CD8-positive, alpha-beta memory T cell (primary cell): Measurements from ENCODE around the gene HAUS1. TPM values are rescaled to one million over a fixed set of nuclear protein-coding genes. Genes with fewer than 3 reads are reported as not detected.
A peak's percentile ranks its signal among the peaks of the same experiment; 100 is the strongest.
"Not testable (repeated sequence)": the region's sequence is repeated elsewhere in the genome, so short reads cannot be mapped to it uniquely, and the experiment has no call there.

Source experiments
- CTCF ChIA-PET: fragments of 350-600 bp; sonication (Branson Sonifier 250); formaldehyde crosslinking; loops from one replicate; lab custom pipeline; 2021; ENCODE audit warnings: antibody characterized with exemption; lab: Charles Lee
- POLR2A ChIA-PET: fragments of 350-600 bp; sonication (Branson Sonifier 250); formaldehyde crosslinking; loops from one replicate; lab custom pipeline; 2021; ENCODE audit warnings: antibody characterized with exemption; lab: Charles Lee
- DNase-seq, 5 donors: peaks; one replicate each; pipeline versions ENCODE4 v3.0.0 to v3.0.0-alpha.2; 2020 to 2022; ENCODE audit warnings: mixed read lengths in 1 of 5
- H3K27ac ChIP-seq: one replicate; pipeline ENCODE4 v1.7.0; 2013; ENCODE audit warnings: low read depth, mild to moderate bottlenecking, low read length, moderate library complexity
- H3K27me3 ChIP-seq: 2 replicates; pipeline ENCODE4 v1.7.0; 2013; ENCODE audit warnings: low read length, mild to moderate bottlenecking; ENCODE audit not compliant: insufficient read depth, poor library complexity, severe bottlenecking
- H3K36me3 ChIP-seq: 2 replicates; pipeline ENCODE4 v1.7.0; 2013; ENCODE audit warnings: mild to moderate bottlenecking, low read length, moderate library complexity; ENCODE audit not compliant: insufficient read depth
- H3K4me1 ChIP-seq: 2 replicates; pipeline ENCODE4 v1.7.0; 2013; ENCODE audit warnings: mild to moderate bottlenecking, low read length, moderate library complexity; ENCODE audit not compliant: insufficient read depth
- H3K4me3 ChIP-seq: 2 replicates; pipeline ENCODE4 v1.7.0; 2013; ENCODE audit warnings: mild to moderate bottlenecking, low read length
- H3K9me3 ChIP-seq: 2 replicates; pipeline ENCODE4 v1.7.0; 2013; ENCODE audit warnings: mild to moderate bottlenecking, low read length
- H3K27ac Mint-ChIP-seq, 8 donors: one replicate each; pipeline ENCODE4 v1.8.0; 2020 to 2021; ENCODE audit warnings: mixed read lengths in 8 of 8, mild to moderate bottlenecking in 6 of 8, inconsistent platforms in 3 of 8, moderate library complexity in 3 of 8
- H3K27me3 Mint-ChIP-seq, 2 donors: one replicate each; pipeline ENCODE4 v1.8.0; 2020 to 2021; ENCODE audit warnings: mixed read lengths in 2 of 2, mild to moderate bottlenecking in 1 of 2, moderate library complexity in 1 of 2
- H3K36me3 Mint-ChIP-seq, 3 donors: one replicate each; pipeline ENCODE4 v1.8.0; 2020 to 2021; ENCODE audit warnings: mixed read lengths in 3 of 3, inconsistent platforms in 1 of 3, mild to moderate bottlenecking in 1 of 3
- H3K4me1 Mint-ChIP-seq, 3 donors: one replicate each; pipeline ENCODE4 v1.8.0; 2020 to 2021; ENCODE audit warnings: mixed read lengths in 3 of 3, inconsistent platforms in 1 of 3, mild to moderate bottlenecking in 1 of 3
- H3K4me3 Mint-ChIP-seq, 7 donors: one replicate each; pipeline ENCODE4 v1.8.0; 2020 to 2021; ENCODE audit warnings: mixed read lengths in 7 of 7, mild to moderate bottlenecking in 6 of 7, moderate library complexity in 4 of 7, inconsistent platforms in 2 of 7
- H3K9me3 Mint-ChIP-seq, 5 donors: one replicate each; pipeline ENCODE4 v1.8.0; 2020 to 2022; ENCODE audit warnings: mixed read lengths in 5 of 5, mild to moderate bottlenecking in 3 of 5, moderate library complexity in 2 of 5, inconsistent platforms in 1 of 5
- polyA plus RNA-seq: library from polyadenylated mRNA; unstranded; fragments of 300-500 nt; fragmentation: Illumina TruSeq; gene quantifications from one replicate; pipeline ENCODE4 v1.2.3, GENCODE V29; 2021
- total RNA-seq, 2 experiments: library from RNA; stranded (reverse); gene quantifications; one replicate each; pipeline ENCODE4 v1.2.3, GENCODE V29; 2021

Gene HAUS1
- total and polyA plus RNA-seq, 3 experiments from 2014 or later: 43.2 to 53.3 (median 52.5) TPM

DNA sequence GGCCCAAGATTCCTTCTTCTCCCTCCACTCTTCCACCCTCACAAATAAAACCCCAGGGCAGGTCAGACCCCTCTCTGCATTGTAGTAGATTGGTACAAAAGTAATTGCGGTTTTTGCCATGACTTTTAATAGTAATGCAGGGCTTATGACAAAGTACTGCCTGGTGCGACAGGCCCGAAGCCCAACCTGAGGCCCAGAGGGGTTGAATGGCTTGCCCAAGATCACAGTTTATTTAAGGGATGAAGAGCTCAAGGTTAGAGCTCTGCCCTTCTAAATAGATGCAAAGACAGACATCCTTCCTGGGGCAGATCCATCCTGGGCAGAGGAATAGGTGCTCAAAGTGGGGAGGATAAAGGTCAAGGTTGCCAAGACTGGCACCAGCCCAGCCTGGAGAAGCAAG, 31.2 kb upstream of the HAUS1 start:
- peaks cover 45% of the 10 kb centered on the region for H3K4me1 ChIP-seq
- H3K4me3 ChIP-seq: no peak overlapping the region
- no peaks in the 10 kb centered on the region for H3K9me3 Mint-ChIP-seq
- no peaks in the 10 kb centered on the region for H3K9me3 ChIP-seq
- H3K27ac ChIP-seq: no peak overlapping the region
- DNase-seq: no peak
- H3K27ac Mint-ChIP-seq: peak overlapping the region in 3 of 8 donors; percentile 3 to 77 (median 58)
- no peaks in the 10 kb centered on the region for H3K36me3 ChIP-seq
- no peaks in the 10 kb centered on the region for H3K27me3 ChIP-seq
- POLR2A ChIA-PET: interaction anchor here (1.3 kb wide), 3 partner anchors 17 to 385 kb away, joined by 3 to 5 read pairs (median 4); no protein-coding TSS in a partner anchor
- peaks cover 0 to 5% (median 0%) of the 10 kb centered on the region in 3 donors for H3K36me3 Mint-ChIP-seq
- H3K27me3 Mint-ChIP-seq: peaks cover 0 to 1% of the 10 kb centered on the region in 2 donors
- CTCF ChIA-PET: interaction anchor here (0.7 to 2.4 kb wide), 24 partner anchors 10 to 452 kb away, joined by 3 to 21 read pairs (median 4); no protein-coding TSS in a partner anchor
- peak overlapping the region; percentile 53 to 93 (median 78) for H3K4me3 Mint-ChIP-seq
- peaks cover 36 to 42% (median 37%) of the 10 kb centered on the region in 3 donors for H3K4me1 Mint-ChIP-seq

DNA sequence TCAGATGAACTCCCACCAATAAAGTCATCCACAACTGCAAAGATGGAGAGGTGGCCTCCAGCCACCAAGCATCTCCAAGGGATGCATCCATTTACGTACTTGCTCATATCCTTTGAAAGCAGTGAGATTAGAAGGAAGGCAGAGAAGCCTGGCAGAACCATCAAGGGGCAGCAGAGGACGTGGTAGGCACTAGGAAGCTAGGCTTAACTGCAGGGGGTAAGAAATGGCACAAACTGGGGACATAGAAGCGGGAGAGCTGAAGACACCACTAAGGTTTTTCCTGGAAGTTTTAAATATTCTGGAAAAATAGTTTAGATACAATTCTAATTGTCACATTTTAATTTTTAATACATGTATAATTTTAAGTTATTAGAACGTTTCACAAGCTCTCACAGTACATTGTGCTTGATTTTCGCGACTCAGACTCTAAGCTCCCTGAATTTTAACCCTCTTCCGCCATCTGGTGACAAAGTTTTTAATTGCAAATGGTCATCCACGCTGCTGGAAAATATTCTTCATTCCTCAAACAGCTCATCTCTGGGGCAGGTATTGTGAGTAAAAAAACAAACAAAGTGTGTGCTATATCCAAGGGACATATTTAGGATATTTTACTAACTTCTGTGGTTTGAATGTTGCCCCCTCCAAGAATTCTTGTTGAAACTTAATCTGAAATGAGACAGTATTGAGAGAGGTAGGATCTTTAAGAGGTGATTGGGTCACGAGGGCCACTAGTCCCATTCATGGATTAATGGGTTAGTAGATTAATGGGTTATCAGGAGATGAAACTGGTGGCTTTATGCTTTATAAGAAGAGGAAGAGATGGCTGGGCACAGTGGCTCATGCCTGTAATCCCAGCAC, 30.5 kb upstream of the HAUS1 start:
- Histone ChIP-seq H3K36me3 (no peaks in the 10 kb centered on the region), H3K27me3 (no peaks in the 10 kb centered on the region), H3K9me3 (no peaks in the 10 kb centered on the region), H3K4me3 (no peak overlapping the region), H3K4me1 (peaks cover 45% of the 10 kb centered on the region), H3K27ac (no peak overlapping the region)
- Mint-ChIP-seq H3K27ac (peak overlapping the region in 2 of 8 donors; percentile 44 to 77), H3K4me3 (peak overlapping the region in 5 of 7 donors; percentile 26 to 80 (median 55)), H3K36me3 (peaks cover 0 to 6% (median 0%) of the 10 kb centered on the region in 3 donors), H3K27me3 (peaks cover 0 to 1% of the 10 kb centered on the region in 2 donors), H3K4me1 (peaks cover 35 to 40% (median 35%) of the 10 kb centered on the region in 3 donors), H3K9me3 (no peaks in the 10 kb centered on the region)
- ChIA-PET CTCF (interaction anchor here (0.7 to 2.4 kb wide), 40 partner anchors 9 to 453 kb away, joined by 3 to 21 read pairs (median 4); partner anchors contain the start of gene ATP5F1A), POLR2A (interaction anchor here (1.0 to 1.3 kb wide), 4 partner anchors 18 to 386 kb away, joined by 3 to 7 read pairs (median 4); no protein-coding TSS in a partner anchor)
- DNase-seq: peak in 4 of 5 donors; percentile 31 to 65 (median 56)

DNA sequence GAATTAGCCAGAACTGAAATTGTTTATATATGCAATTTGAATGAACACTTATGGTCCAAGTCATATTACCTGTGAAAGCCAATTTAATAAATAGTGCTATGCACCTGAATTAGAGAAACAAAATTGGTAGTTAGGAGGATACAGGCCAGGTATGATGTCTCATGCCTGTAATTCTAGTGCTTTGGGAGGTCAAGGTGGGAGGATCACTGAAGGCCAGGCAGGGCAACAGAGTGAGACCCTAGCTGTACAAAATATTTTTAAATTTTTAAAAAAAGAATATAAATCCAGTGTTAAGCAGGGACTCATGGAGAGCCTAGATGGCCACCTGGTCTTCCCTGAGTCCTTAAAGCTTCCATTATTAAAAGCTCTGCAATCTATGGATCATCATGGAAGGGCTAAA, 24.8 kb upstream of the HAUS1 start:
- H3K4me3 ChIP-seq: no peak overlapping the region
- Mint-ChIP-seq H3K27ac (peak overlapping the region in 1 of 8 donors; percentile 23), H3K4me3 (no peak overlapping the region), H3K27me3 (no peaks in the 10 kb centered on the region), H3K9me3 (no peaks in the 10 kb centered on the region), H3K4me1 (peaks cover 0 to 6% (median 0%) of the 10 kb centered on the region in 3 donors), H3K36me3 (peaks cover 0 to 51% (median 7%) of the 10 kb centered on the region in 3 donors)
- POLR2A ChIA-PET: interaction anchor here (1.0 kb wide), 1 partner anchor 18 kb away, joined by 3 read pairs; the partner anchor contains the start of gene ATP5F1A
- no peak overlapping the region for H3K27ac ChIP-seq
- H3K4me1 ChIP-seq: no peaks in the 10 kb centered on the region
- H3K36me3 ChIP-seq: peaks cover 25% of the 10 kb centered on the region
- CTCF ChIA-PET: no interaction called here
- no peaks in the 10 kb centered on the region for H3K9me3 ChIP-seq
- DNase-seq: no peak
- no peaks in the 10 kb centered on the region for H3K27me3 ChIP-seq

DNA sequence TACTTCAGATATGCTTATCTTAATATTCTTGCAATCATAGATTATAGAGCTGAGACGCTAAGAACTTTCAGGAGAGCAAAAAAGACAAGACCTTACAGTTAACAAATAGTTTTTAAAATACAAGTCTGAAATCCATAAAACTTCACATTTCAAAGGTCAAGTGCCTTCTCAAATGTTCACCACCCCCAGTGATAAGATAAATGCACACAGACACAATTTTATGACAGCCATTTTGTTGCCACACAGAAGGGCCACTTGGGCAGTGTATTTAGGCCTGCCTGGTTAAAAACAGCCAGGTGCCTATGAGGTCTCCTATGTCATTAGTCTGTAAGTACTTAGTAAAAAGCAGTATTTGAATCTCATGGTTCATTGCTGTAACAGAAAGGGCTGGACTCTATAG, 24.0 kb upstream of the HAUS1 start:
- no peaks in the 10 kb centered on the region for H3K27me3 Mint-ChIP-seq
- CTCF ChIA-PET: no interaction called here
- peaks cover 0 to 58% (median 10%) of the 10 kb centered on the region in 3 donors for H3K36me3 Mint-ChIP-seq
- H3K36me3 ChIP-seq: peaks cover 32% of the 10 kb centered on the region
- DNase-seq: no peak
- H3K4me3 Mint-ChIP-seq: no peak overlapping the region
- H3K27me3 ChIP-seq: no peaks in the 10 kb centered on the region
- H3K9me3 Mint-ChIP-seq: no peaks in the 10 kb centered on the region
- no peaks in the 10 kb centered on the region for H3K4me1 ChIP-seq
- POLR2A ChIA-PET: interaction anchor here (1.0 kb wide), 1 partner anchor 17 kb away, joined by 3 read pairs; the partner anchor contains the start of gene ATP5F1A
- peak overlapping the region in 4 of 8 donors; percentile 4 to 56 (median 15) for H3K27ac Mint-ChIP-seq
- no peak overlapping the region for H3K4me3 ChIP-seq
- H3K9me3 ChIP-seq: no peaks in the 10 kb centered on the region
- no peak overlapping the region for H3K27ac ChIP-seq
- H3K4me1 Mint-ChIP-seq: peaks cover 0 to 6% (median 2%) of the 10 kb centered on the region in 3 donors

DNA sequence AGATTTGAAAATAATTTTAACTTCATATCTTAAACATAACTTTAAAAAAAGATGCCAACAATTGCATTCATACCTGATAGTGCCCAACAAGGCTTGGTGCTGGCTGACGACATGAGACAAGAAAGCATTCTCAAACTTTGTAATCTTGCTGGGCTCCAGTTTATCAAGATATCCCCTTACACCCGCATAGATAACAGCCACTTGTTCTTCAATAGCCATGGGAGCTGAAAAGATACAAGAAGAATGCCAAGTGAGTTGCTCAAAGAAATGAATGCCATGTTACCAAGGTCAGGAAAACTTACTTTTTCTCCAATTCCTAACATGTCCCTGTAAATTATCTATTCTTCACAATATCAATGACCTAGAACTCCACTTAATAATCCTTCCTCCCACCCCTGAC, 19.8 kb upstream of the HAUS1 start:
- Mint-ChIP-seq H3K27ac (peak overlapping the region in 1 of 8 donors; percentile 6), H3K27me3 (no peaks in the 10 kb centered on the region), H3K36me3 (peaks cover 15 to 88% (median 25%) of the 10 kb centered on the region in 3 donors), H3K4me3 (no peak overlapping the region), H3K4me1 (peaks cover 5 to 10% (median 7%) of the 10 kb centered on the region in 3 donors), H3K9me3 (peaks cover 0 to 4% (median 2%) of the 10 kb centered on the region in 5 donors)
- ChIA-PET POLR2A (no interaction called here), CTCF (interaction anchor here (0.8 kb wide), 1 partner anchor 11 kb away, joined by 3 read pairs; no protein-coding TSS in a partner anchor)
- DNase-seq: no peak
- Histone ChIP-seq H3K27me3 (no peaks in the 10 kb centered on the region), H3K9me3 (no peaks in the 10 kb centered on the region), H3K4me3 (no peak overlapping the region), H3K4me1 (no peaks in the 10 kb centered on the region), H3K27ac (no peak overlapping the region), H3K36me3 (peaks cover 71% of the 10 kb centered on the region)

DNA sequence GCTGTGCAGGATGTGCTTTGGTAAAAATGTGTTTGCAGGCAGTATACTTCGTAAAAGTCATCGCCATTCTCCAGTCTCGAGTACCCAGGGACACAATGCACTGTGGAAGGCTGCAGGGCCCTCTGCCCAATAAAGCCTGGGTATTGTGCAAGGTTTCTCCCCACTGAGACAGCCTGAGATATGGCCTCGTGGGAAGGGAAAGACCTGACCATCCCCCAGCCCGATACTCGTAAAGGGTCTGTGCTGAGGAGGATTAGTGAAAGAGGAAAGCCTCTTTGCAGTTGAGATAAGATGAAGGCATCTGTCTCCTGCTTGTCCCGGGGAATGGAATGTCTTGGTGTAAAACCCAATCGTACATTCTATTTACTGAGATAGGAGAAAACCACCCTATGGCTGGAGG, 15.7 kb upstream of the HAUS1 start:
- H3K27me3 ChIP-seq, H3K4me1 ChIP-seq, H3K9me3 ChIP-seq, DNase-seq, H3K9me3 Mint-ChIP-seq, POLR2A ChIA-PET, H3K27me3 Mint-ChIP-seq, H3K4me3 ChIP-seq, H3K4me3 Mint-ChIP-seq, CTCF ChIA-PET, H3K27ac ChIP-seq: not testable (repeated sequence)
- H3K36me3 Mint-ChIP-seq: peaks cover 26 to 95% (median 36%) of the 10 kb centered on the region in 3 donors
- H3K4me1 Mint-ChIP-seq: peaks cover 24 to 39% (median 27%) of the 10 kb centered on the region in 3 donors
- H3K27ac Mint-ChIP-seq: peak overlapping the region in 4 of 8 donors; percentile 12 to 62 (median 34)
- H3K36me3 ChIP-seq: peaks cover 78% of the 10 kb centered on the region

DNA sequence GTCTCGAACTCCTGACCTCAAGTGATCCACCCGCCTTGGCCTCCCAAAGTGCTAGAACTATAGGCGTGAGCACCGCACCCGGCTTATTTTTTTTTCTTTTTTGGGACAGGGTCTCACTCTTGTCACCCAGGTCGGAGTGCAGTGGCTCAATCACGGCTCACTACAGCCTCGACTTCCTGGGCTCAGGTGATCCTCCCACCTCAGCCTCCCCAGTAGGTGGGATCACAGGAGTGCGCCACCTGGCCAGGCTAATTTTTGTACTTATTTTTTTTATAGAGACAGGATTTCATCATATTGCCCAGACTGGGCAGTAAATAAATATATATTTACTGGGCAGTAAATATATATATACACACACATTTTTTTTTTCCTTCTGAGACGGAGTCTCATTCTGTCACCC, 8.7 kb upstream of the HAUS1 start:
- ChIA-PET POLR2A (no interaction called here), CTCF (interaction anchor here (1.0 to 1.4 kb wide), 2 partner anchors 8 to 78 kb away, joined by 3 to 4 read pairs; partner anchors contain the start of gene HAUS1)
- H3K36me3 Mint-ChIP-seq: peaks cover 5 to 51% (median 12%) of the 10 kb centered on the region in 3 donors
- no peak overlapping the region for H3K27ac ChIP-seq
- H3K27me3 ChIP-seq: no peaks in the 10 kb centered on the region
- peaks cover 39% of the 10 kb centered on the region for H3K4me1 ChIP-seq
- H3K27ac Mint-ChIP-seq: peak overlapping the region in 3 of 8 donors; percentile 47 to 86 (median 63)
- no peaks in the 10 kb centered on the region for H3K9me3 ChIP-seq
- peak overlapping the region in 5 of 7 donors; percentile 43 to 98 (median 54) for H3K4me3 Mint-ChIP-seq
- H3K27me3 Mint-ChIP-seq: no peaks in the 10 kb centered on the region
- peaks cover 14% of the 10 kb centered on the region for H3K36me3 ChIP-seq
- H3K4me1 Mint-ChIP-seq: peaks cover 45 to 63% (median 50%) of the 10 kb centered on the region in 3 donors
- no peak overlapping the region for H3K4me3 ChIP-seq
- no peak for DNase-seq
- no peaks in the 10 kb centered on the region for H3K9me3 Mint-ChIP-seq
